ENCODE results near the gene LANCL2. TPM values are rescaled to one million over a fixed set of nuclear protein-coding genes. Genes with fewer than 3 reads are reported as not detected.

LANCL2 gene
- total RNA-seq, 1 donor from 2014 or later = 18.5 TPM

DNA sequence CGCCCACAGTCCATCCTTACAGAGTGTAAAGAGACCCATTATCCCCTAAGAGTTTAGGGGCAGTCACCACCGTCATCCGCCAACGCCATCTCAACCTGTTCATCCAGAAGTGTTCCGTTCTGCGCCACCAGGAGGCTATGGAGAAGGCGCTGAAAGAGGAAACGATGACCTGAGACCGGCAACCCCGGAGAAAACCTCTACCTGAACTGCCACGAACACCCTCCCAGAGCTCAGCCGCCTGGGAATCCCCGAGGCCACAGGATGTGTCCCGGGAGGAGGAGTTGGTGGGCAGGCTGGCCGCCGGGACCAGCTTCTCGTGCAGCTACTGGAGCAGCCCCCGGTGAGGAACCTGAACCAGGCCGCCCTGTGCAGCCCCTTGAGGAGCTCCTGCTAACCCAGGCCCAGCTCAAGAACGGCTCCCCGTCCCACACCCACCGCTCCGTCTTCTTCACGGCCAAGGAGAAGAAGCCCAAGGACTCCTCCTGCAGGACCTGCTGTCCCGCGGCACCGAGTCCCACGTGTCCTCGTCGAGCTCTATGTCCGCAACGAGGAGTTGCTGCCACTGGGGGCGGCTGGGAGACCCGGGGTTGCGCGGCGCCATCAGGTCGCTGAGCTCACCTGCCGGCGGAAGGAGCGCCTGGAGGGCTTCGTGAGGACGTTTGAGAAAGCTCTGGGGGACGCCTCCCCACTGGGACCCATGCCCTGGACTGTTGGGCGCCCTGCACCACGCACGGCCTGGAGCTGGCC, 21.1 kb upstream of the LANCL2 start:
- TF ChIP-seq CTCF (IDR thresholded peaks at IDR 0.05; ENCODE audit: insufficient read depth, low read length, poor library complexity, severe bottlenecking) = no peak
- no peak for DNase-seq (ENCODE audit: low read depth)
- Histone ChIP-seq H3K27me3 (ENCODE audit: control insufficient read depth, insufficient read depth, low read length) (no peaks in the 10 kb centered on the region), H3K4me3 (ENCODE audit: low read depth, low read length) (no peak overlapping the region), H3K36me3 (ENCODE audit: control insufficient read depth, insufficient read depth, low read length) (no peaks in the 10 kb centered on the region)

GRCh38 chr7:55344840-55345239, 20.3 kb upstream of the LANCL2 start:
- H3K36me3 ChIP-seq (ENCODE audit: control insufficient read depth, insufficient read depth, low read length) = no peaks in the 10 kb centered on the region
- no peak overlapping the region for H3K4me3 ChIP-seq (ENCODE audit: low read depth, low read length)
- no peak for TF ChIP-seq CTCF (IDR thresholded peaks at IDR 0.05; ENCODE audit: insufficient read depth, low read length, poor library complexity, severe bottlenecking)
- DNase-seq (ENCODE audit: low read depth) = no peak
- no peaks in the 10 kb centered on the region for H3K27me3 ChIP-seq (ENCODE audit: control insufficient read depth, insufficient read depth, low read length)

- no peaks in the 10 kb centered on the region for H3K36me3 ChIP-seq (ENCODE audit: control insufficient read depth, insufficient read depth, low read length)
- H3K4me3 ChIP-seq (ENCODE audit: low read depth, low read length) = no peak overlapping the region
- no peak for TF ChIP-seq CTCF (IDR thresholded peaks at IDR 0.05; ENCODE audit: insufficient read depth, low read length, poor library complexity, severe bottlenecking)
Measured at GRCh38 chr7:55345292-55345691, 19.8 kb upstream of the LANCL2 start.

GRCh38 chr7:55348502-55348901, 16.6 kb upstream of the LANCL2 start:
- Histone ChIP-seq H3K4me3 (ENCODE audit: low read depth, low read length) (no peak overlapping the region), H3K27me3 (ENCODE audit: control insufficient read depth, insufficient read depth, low read length) (no peaks in the 10 kb centered on the region), H3K36me3 (ENCODE audit: control insufficient read depth, insufficient read depth, low read length) (no peaks in the 10 kb centered on the region)
- TF ChIP-seq CTCF (IDR thresholded peaks at IDR 0.05; ENCODE audit: insufficient read depth, low read length, poor library complexity, severe bottlenecking) = no peak
- no peak for DNase-seq (ENCODE audit: low read depth)

More at GRCh38 chr7:55345292-55345691, 19.8 kb upstream of the LANCL2 start:
- DNase-seq (ENCODE audit: low read depth) = no peak
- H3K27me3 ChIP-seq (ENCODE audit: control insufficient read depth, insufficient read depth, low read length) = no peaks in the 10 kb centered on the region

GRCh38 chr7:55349121-55349520, 16.0 kb upstream of the LANCL2 start:
- no peaks in the 10 kb centered on the region for H3K36me3 ChIP-seq (ENCODE audit: control insufficient read depth, insufficient read depth, low read length)

More at GRCh38 chr7:55349121-55349520, 16.0 kb upstream of the LANCL2 start:
- Histone ChIP-seq H3K4me3 (ENCODE audit: low read depth, low read length) (no peak overlapping the region), H3K27me3 (ENCODE audit: control insufficient read depth, insufficient read depth, low read length) (no peaks in the 10 kb centered on the region)
- no peak for DNase-seq (ENCODE audit: low read depth)
- TF ChIP-seq CTCF (IDR thresholded peaks at IDR 0.05; ENCODE audit: insufficient read depth, low read length, poor library complexity, severe bottlenecking) = no peak

All from kidney epithelial cell (primary cell).